ENCODE results near the gene TCF7L1.

DNA sequence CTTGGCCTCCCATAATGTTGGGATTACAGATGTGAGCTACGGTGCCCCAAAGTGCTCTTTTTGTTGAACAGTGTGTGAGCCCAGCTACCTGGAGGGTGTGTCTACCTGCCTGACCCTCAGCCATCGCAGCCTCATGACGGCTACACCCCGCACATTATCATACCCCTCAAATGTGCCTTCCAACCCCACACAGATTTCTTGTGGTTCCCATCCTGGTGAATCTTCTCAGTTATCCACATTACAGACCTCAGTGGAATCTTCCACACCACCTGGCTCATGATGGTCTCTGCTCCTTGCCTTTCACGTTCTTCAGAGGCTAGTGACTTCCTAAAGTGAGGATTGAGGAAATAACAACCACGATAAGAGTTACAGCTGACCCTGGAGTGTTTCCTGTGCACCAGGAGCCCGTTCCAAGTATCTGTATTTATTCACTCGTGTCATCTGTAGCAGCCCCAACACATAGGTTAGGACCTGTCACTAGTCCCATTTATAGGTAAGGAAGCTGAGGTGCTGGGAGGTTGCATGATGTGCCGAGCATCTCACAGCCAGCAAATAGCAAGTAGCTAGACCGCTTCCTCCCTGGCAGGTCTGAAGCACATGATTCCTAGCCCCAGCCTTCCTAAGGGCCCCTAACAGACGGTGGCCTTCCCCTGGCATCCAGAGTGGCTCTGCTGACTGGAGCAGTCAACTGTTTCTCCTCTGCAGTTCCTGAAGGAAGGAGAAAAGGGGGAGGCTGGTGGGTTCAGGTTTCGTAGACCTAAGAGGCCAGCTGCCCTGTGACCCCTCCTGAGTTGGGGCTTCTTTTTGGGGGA is 47.3 kb downstream of the TCF7L1 start:
- TF ChIP-seq, protein P1, sequence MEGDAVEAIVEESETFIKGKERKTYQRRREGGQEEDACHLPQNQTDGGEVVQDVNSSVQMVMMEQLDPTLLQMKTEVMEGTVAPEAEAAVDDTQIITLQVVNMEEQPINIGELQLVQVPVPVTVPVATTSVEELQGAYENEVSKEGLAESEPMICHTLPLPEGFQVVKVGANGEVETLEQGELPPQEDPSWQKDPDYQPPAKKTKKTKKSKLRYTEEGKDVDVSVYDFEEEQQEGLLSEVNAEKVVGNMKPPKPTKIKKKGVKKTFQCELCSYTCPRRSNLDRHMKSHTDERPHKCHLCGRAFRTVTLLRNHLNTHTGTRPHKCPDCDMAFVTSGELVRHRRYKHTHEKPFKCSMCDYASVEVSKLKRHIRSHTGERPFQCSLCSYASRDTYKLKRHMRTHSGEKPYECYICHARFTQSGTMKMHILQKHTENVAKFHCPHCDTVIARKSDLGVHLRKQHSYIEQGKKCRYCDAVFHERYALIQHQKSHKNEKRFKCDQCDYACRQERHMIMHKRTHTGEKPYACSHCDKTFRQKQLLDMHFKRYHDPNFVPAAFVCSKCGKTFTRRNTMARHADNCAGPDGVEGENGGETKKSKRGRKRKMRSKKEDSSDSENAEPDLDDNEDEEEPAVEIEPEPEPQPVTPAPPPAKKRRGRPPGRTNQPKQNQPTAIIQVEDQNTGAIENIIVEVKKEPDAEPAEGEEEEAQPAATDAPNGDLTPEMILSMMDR (IDR thresholded peaks at IDR 0.05; ENCODE audit: low read depth, low read length), result no peak
- no peak for TF ChIP-seq EZH2phosphoT487 (IDR thresholded peaks at IDR 0.05; ENCODE audit: low read depth)
